Thymus (tissue), 11 donors: ENCODE measurements around the gene GSK3B. TPM values are rescaled to one million over a fixed set of nuclear protein-coding genes. Genes with fewer than 3 reads are reported as not detected.

Source experiments
- DNase-seq, 9 donors: peaks; one replicate each; pipeline ENCODE4 v3.0.0-alpha.2; 2013; ENCODE audit warnings: low spot score in 9 of 9, low read depth in 6 of 9, missing footprints in 1 of 9
- H3K27ac ChIP-seq, 2 donors: one replicate each; pipeline ENCODE4 v1.5.1; 2013; ENCODE audit warnings: control low read depth in 1 of 2, low read depth in 1 of 2, low read length in 1 of 2, mild to moderate bottlenecking in 1 of 2, moderate library complexity in 1 of 2
- H3K27me3 ChIP-seq, 2 donors: one replicate each; pipeline ENCODE4 v1.5.1; 2013; ENCODE audit warnings: low read length in 1 of 2; ENCODE audit not compliant: control insufficient read depth in 2 of 2, insufficient read depth in 1 of 2
- H3K36me3 ChIP-seq, 2 donors: one replicate each; pipeline ENCODE4 v1.5.1; 2013; ENCODE audit warnings: low read length in 1 of 2, mild to moderate bottlenecking in 1 of 2, moderate library complexity in 1 of 2; ENCODE audit not compliant: control insufficient read depth in 2 of 2, insufficient read depth in 2 of 2
- H3K4me1 ChIP-seq, 2 donors: one replicate each; pipeline ENCODE4 v1.5.1; 2013; ENCODE audit warnings: low read length in 2 of 2; ENCODE audit not compliant: control insufficient read depth in 2 of 2, insufficient read depth in 2 of 2
- H3K4me3 ChIP-seq, 2 donors: one replicate each; pipeline ENCODE4 v1.5.1; 2013; ENCODE audit warnings: low read length in 2 of 2, control low read depth in 1 of 2, mild to moderate bottlenecking in 1 of 2
- H3K9me3 ChIP-seq, 2 donors: one replicate each; pipeline ENCODE4 v1.5.1; 2013; ENCODE audit warnings: low read length in 1 of 2, mild to moderate bottlenecking in 1 of 2; ENCODE audit not compliant: control insufficient read depth in 2 of 2, insufficient read depth in 1 of 2
- WGBS: extraction: QIAGEN DNeasy Blood & Tissue Kit; methylation state at CpG from one replicate; pipeline ENCODE4 v1.1.7; 2013; 5-methylcytosine and 5-hydroxymethylcytosine counted together
- polyA plus RNA-seq: library from polyadenylated mRNA; stranded (reverse); fragments of 200-250 nt; gene quantifications from one replicate; pipeline ENCODE4 v1.2.3, GENCODE V29; 2013
- total RNA-seq: library from RNA; stranded (reverse); fragments of 120-200 nt; gene quantifications from one replicate; pipeline ENCODE4 v1.2.4, GENCODE V29; 2013
- donor health status: healthy.

Gene GSK3B
- total and polyA plus RNA-seq, 2 donors, result 10.9 to 34.0 TPM

DNA sequence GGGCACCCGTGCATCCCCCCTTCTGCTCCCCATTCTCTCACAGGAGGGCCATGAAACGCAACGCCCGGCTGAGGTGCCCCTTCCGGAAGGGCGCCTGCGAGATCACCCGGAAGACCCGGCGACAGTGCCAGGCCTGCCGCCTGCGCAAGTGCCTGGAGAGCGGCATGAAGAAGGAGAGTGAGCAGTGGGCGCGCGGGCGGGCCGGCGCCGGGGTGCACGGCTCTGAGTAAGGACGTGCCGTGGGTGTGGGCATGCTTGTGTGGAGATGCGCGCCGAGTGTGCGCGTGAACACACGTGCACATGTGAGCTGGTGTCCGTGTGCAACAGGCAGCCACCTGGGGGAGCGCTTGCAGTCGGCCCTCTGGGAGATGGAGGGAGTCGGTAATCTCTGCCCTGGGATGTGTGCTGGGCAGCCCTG, 284.2 kb downstream of the GSK3B start:
- H3K9me3 ChIP-seq, result no peaks in the 10 kb centered on the region
- DNase-seq, result peak in 8 of 9 donors; percentile 18 to 68 (median 37)
- WGBS, result under 1% methylated on average over 33 of the region's 33 CpGs
- H3K4me1 ChIP-seq, result peaks cover 4 to 13% of the 10 kb centered on the region in 2 donors
- peak overlapping the region; percentile 57 to 58 for H3K4me3 ChIP-seq
- H3K36me3 ChIP-seq, result no peaks in the 10 kb centered on the region
- no peak overlapping the region for H3K27ac ChIP-seq
- H3K27me3 ChIP-seq, result peaks cover 0 to 3% of the 10 kb centered on the region in 2 donors

DNA sequence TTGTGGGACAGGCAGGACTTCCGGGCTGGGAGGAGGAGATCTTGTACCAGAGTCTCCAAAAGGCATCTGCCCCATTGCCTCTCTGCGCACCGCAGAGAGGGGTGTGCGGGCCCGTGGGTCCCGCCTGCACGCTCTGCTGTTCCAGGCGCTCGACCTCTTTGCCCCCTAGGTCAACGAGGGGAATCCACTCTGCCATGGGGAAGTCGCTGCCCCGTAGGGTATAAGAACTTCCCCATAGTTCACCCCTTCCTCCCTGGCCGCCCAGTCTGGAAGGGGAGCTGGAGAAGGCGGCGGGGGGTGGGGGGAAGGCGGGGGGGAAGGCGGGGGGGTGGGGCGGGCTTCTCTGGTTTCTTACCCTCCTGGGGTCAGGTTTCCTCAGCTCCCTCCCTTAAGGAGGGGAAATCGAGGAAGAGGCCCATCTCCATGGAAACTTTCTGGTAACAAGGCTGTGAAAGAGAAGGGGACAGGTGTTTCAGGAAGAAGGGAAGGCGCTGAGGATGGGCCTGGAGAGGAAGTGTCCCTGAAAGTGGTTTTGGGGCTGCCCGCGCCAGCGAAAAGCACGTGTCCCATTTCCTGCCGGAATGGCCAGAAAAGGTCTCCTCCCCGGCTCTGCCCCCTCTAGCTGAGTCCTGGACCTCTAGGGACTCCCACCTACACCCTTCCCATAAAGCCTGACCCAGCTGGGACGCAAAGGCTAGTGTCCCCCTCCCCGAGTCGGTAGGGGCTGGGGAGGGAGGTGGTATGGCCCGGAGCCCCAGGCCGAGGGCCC, 284.8 kb downstream of the GSK3B start:
- Histone ChIP-seq H3K9me3 (no peaks in the 10 kb centered on the region), H3K4me1 (peaks cover 4 to 13% of the 10 kb centered on the region in 2 donors), H3K36me3 (no peaks in the 10 kb centered on the region), H3K27me3 (peaks cover 0 to 3% of the 10 kb centered on the region in 2 donors), H3K4me3 (peak overlapping the region; percentile 57 to 58), H3K27ac (no peak overlapping the region)
- DNase-seq, result peak in 3 of 9 donors; percentile 5 to 22 (median 8)
- WGBS, result 44% methylated on average over 31 of the region's 31 CpGs

DNA sequence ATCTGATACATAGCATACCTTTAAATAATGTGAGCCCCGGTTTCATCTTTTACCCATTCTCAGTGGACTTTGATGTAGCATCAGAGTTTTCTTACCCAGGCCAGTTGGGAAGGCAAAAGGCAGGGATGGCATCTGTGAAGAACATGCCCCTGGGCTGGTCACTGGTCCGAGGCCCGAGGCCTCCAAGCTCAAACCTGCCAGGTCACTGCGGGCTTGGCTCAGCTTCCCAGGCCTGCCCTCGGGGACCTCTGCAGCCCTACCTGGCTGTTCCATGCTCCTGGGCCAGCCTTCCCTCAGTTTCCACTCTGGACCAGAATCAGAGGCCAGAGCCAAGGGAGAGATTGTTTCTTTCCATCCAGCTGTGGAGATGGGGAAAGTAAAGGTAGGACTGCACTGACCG, 285.4 kb downstream of the GSK3B start:
- H3K9me3 ChIP-seq, result no peaks in the 10 kb centered on the region
- H3K27ac ChIP-seq, result no peak overlapping the region
- peaks cover 0 to 3% of the 10 kb centered on the region in 2 donors for H3K27me3 ChIP-seq
- no peak for DNase-seq
- WGBS, result 98% methylated on average over 6 of the region's 6 CpGs
- peaks cover 4 to 13% of the 10 kb centered on the region in 2 donors for H3K4me1 ChIP-seq
- no peak overlapping the region for H3K4me3 ChIP-seq
- no peaks in the 10 kb centered on the region for H3K36me3 ChIP-seq

DNA sequence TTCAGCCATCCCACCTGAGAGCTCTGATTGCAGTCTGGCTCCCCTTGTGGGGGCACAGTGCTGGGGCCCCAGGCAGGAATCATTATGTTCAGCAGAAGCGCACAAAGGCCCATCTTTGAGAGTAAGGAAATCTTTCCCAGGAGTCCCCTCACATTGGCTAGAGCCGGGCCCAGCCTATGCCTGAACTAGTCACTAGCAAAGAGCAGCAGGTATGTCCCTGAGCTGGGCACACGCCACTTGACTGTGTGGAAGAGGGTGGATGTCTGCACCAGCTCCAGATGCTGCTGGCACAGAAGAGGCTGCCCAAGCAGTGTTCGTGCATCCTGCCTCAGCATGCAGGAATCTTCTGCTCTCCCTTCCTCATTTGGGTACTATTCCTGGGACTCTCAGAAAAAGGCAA, 286.0 kb downstream of the GSK3B start:
- 96% methylated on average over 4 of the region's 4 CpGs for WGBS
- Histone ChIP-seq H3K36me3 (no peaks in the 10 kb centered on the region), H3K27me3 (peaks cover 0 to 3% of the 10 kb centered on the region in 2 donors), H3K4me3 (no peak overlapping the region), H3K4me1 (peaks cover 4 to 13% of the 10 kb centered on the region in 2 donors), H3K27ac (no peak overlapping the region), H3K9me3 (no peaks in the 10 kb centered on the region)
- DNase-seq, result no peak

DNA sequence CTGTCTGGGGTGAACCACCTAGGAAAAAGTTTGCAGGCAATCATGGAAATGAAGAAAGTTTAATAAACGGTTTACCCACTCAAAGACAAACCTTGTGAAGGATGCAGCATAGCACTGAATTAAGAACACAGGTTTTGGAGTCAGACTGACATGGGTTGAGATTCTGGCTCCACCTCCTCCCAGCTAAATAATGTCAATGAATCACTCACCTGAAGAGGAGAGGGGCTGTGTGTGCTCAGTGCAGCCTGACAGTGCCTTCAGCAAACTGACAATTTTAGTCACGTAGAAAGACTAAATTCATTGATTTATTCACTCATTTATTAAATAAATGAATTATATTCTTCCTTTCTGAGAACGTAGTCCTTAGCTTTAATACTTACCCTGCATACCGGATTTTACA, 293.4 kb downstream of the GSK3B start:
- Histone ChIP-seq H3K27me3 (no peaks in the 10 kb centered on the region), H3K36me3 (no peaks in the 10 kb centered on the region), H3K4me3 (no peak overlapping the region), H3K4me1 (no peaks in the 10 kb centered on the region), H3K9me3 (no peaks in the 10 kb centered on the region), H3K27ac (no peak overlapping the region)
- DNase-seq, result no peak
- 93% methylated on average over 4 of the region's 4 CpGs for WGBS

DNA sequence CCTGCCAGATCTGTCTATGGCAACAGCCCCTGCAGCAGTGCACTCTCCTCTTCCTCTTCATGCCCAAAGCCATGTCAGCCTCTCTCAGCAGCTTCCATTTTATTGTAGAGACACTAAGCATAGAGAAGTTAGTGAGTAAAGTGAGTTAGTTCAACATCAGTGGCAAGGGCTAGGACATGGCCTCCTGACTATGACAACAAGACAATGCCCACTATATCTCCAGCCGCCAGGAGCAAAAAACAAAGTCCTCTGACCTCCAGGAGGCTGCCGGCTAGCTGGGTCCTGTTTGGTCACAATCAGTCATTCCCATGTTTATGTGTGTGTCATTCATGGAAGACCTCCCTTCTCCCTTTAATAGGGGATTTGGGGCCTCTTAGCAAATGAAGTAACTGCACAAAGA, 297.5 kb downstream of the GSK3B start:
- no peaks in the 10 kb centered on the region for H3K27me3 ChIP-seq
- no peaks in the 10 kb centered on the region for H3K4me1 ChIP-seq
- no peak overlapping the region for H3K4me3 ChIP-seq
- DNase-seq, result no peak
- H3K9me3 ChIP-seq, result no peaks in the 10 kb centered on the region
- H3K27ac ChIP-seq, result no peak overlapping the region
- H3K36me3 ChIP-seq, result no peaks in the 10 kb centered on the region
- WGBS, result 97% methylated on average over 2 of the region's 2 CpGs

DNA sequence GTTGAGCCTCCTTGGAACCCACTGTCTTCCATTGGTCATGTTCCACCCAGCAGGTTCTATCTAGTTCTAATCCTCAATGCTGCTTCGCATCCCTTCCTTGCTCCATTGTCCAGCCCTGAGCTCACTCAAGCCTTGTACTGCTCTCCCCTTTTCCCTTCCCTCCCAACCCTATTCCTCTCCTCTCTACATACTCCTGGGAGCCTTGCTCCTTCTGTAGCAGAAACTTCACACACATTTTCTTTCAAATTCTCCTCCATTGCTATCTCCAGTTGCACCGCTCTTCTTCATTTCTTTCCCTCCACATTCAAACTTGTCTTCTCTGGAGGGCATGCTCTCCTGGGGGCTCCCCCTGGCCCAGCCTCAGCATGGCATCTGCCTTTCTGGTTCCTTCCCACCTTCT, 297.9 kb downstream of the GSK3B start:
- Histone ChIP-seq H3K27ac (no peak overlapping the region), H3K4me3 (no peak overlapping the region), H3K9me3 (no peaks in the 10 kb centered on the region), H3K4me1 (no peaks in the 10 kb centered on the region), H3K27me3 (no peaks in the 10 kb centered on the region), H3K36me3 (no peaks in the 10 kb centered on the region)
- 99% methylated on average over 2 of the region's 2 CpGs for WGBS
- DNase-seq, result no peak

DNA sequence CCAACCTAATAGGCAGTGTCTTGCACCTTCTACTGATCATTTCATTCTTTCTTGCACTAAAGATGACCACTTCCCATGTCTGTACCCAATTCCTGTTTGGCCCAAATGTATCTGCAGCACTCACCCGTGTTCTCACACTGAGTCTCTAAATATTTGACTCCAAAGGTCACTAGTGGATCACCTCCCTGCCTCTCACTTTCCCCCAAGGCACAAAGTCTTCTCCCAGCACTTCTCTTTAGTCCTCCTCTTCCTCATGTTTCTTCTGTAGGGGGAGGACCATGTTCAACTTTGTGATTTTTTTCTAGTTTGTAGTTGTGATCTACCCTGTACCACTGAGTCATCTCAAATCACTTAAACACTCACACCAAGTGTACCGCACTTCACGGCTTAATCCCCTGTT, 298.4 kb downstream of the GSK3B start:
- Histone ChIP-seq H3K9me3 (no peaks in the 10 kb centered on the region), H3K36me3 (no peaks in the 10 kb centered on the region), H3K27ac (no peak overlapping the region), H3K4me3 (no peak overlapping the region), H3K27me3 (no peaks in the 10 kb centered on the region), H3K4me1 (no peaks in the 10 kb centered on the region)
- 93% methylated on average over 3 of the region's 3 CpGs for WGBS
- no peak for DNase-seq

DNA sequence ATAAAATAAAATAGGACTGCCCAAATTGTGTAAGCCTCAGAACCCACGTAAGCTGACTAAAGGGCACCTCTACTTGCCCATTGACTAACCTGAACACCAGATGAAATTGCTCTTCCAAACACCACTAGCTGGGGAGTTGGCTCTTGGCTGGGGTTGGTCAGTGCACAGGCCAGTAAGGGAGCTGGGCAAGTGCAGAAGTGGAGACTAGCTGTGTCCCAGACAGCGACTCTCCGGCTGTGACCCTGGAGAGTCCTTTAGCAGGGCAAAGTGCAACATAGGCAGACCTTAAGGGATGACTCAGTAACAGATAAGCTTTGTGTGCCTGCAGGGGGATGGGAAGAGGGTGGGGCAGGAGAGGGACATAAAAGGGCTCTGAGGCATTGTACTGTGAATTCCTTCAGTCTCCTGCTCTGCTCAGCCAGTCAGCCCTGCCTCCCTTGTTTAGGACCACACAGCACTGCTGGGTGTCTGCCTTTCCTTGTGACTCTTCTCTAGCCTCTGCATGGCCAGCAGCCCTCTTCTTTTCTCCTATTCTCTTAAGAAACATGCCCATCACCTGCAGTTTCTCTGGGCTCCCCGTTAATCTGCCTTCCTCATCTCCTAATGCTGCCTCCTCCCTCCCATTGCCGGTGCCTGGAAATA, 299.2 kb downstream of the GSK3B start:
- no peak for DNase-seq
- H3K36me3 ChIP-seq, result no peaks in the 10 kb centered on the region
- no peak overlapping the region for H3K4me3 ChIP-seq
- WGBS, result 89% methylated on average over 5 of the region's 5 CpGs
- no peak overlapping the region for H3K27ac ChIP-seq
- no peaks in the 10 kb centered on the region for H3K9me3 ChIP-seq
- no peaks in the 10 kb centered on the region for H3K4me1 ChIP-seq
- no peaks in the 10 kb centered on the region for H3K27me3 ChIP-seq
